Fibroblast of mammary gland (primary cell): Measurements from ENCODE around the gene KAT14.
"Not testable (repeated sequence)": the region's sequence is repeated elsewhere in the genome, so short reads cannot be mapped to it uniquely, and the experiment has no call there.

ENCODE experiments used
- DNase-seq: peaks from one replicate; pipeline ENCODE4 v3.0.0-alpha.2; 2010; ENCODE audit warnings: low read depth
- H3K4me3 ChIP-seq: 2 replicates; pipeline ENCODE4 v1.5.1; 2011; ENCODE audit warnings: low read depth, mild to moderate bottlenecking, low read length, moderate library complexity; ENCODE audit not compliant: control insufficient read depth
- CTCF ChIP-seq: conservative IDR thresholded peaks from 2 replicates; pipeline ENCODE4 v1.5.1; 2011; ENCODE audit warnings: low read depth, low read length, inconsistent platforms; ENCODE audit not compliant: control insufficient read depth, insufficient read depth

KAT14 gene

GRCh38 chr20:18176318-18176785 lies 38.7 kb downstream of the KAT14 start:
- no peak for DNase-seq
- no peak for TF ChIP-seq CTCF
- no peak overlapping the region for H3K4me3 ChIP-seq

GRCh38 chr20:18180366-18180765 lies 42.7 kb downstream of the KAT14 start:
- DNase-seq, H3K4me3 ChIP-seq: not testable (repeated sequence)

- H3K4me3 ChIP-seq = no peak overlapping the region
- DNase-seq = no peak
- no peak for TF ChIP-seq CTCF
Observed at GRCh38 chr20:18180815-18181214, 43.2 kb downstream of the KAT14 start.

- DNase-seq = no peak
- TF ChIP-seq CTCF = no peak
- no peak overlapping the region for H3K4me3 ChIP-seq
Observed at GRCh38 chr20:18187020-18187419, 49.4 kb downstream of the KAT14 start.

- TF ChIP-seq CTCF = no peak
- DNase-seq = peak; percentile 7
- H3K4me3 ChIP-seq = no peak overlapping the region
Observed at GRCh38 chr20:18188434-18188833, 50.8 kb downstream of the KAT14 start.

- H3K4me3 ChIP-seq = no peak overlapping the region
- DNase-seq = no peak
- no peak for TF ChIP-seq CTCF
Observed at GRCh38 chr20:18190338-18191233, 52.9 kb downstream of the KAT14 start.

GRCh38 chr20:18191306-18191705 lies 53.6 kb downstream of the KAT14 start:
- no peak for DNase-seq
- no peak for TF ChIP-seq CTCF
- H3K4me3 ChIP-seq = no peak overlapping the region

- H3K4me3 ChIP-seq, DNase-seq: not testable (repeated sequence)
Observed at GRCh38 chr20:18194461-18194860, 56.8 kb downstream of the KAT14 start.
